GM12878 (cell line): ENCODE measurements around the gene MIER1. TPM values are rescaled to one million over a fixed set of nuclear protein-coding genes. Genes with fewer than 3 reads are reported as not detected.

ENCODE experiments used
- DPF2 ChIP-seq: fragments of 450-650 bp; IDR thresholded peaks from 2 replicates; pipeline ENCODE4 v1.6.1; 2017; ENCODE audit warnings: mild to moderate bottlenecking
- FOS ChIP-seq: IDR thresholded peaks from 3 replicates; pipeline ENCODE4 v1.6.1; 2011; ENCODE audit warnings: borderline replicate concordance; ENCODE audit not compliant: insufficient read length; ENCODE audit errors: extremely low read depth
- GABPA ChIP-seq: IDR thresholded peaks from 2 replicates; pipeline ENCODE4 v1.6.1; 2014; ENCODE audit warnings: antibody characterized with exemption, low read depth, mild to moderate bottlenecking, inconsistent platforms
- HDAC2 ChIP-seq: fragments of 200-600 bp; sonication (generic); IDR thresholded peaks from 2 replicates; pipeline ENCODE4 v1.6.1; 2017
- JUNB ChIP-seq: IDR thresholded peaks from 2 replicates; pipeline ENCODE4 v1.6.1; 2016; ENCODE audit warnings: antibody characterized with exemption, mild to moderate bottlenecking
- LARP7 ChIP-seq: fragments of 450-650 bp; IDR thresholded peaks from 2 replicates; pipeline ENCODE4 v1.6.1; 2017; ENCODE audit warnings: mild to moderate bottlenecking
- MEF2B ChIP-seq: fragments of 450-650 bp; IDR thresholded peaks from 2 replicates; pipeline ENCODE4 v1.6.1; 2018; ENCODE audit warnings: mild to moderate bottlenecking, moderate library complexity; ENCODE audit not compliant: partially characterized antibody, poor library complexity, severe bottlenecking
- MTA3 ChIP-seq: IDR thresholded peaks from 2 replicates; pipeline ENCODE4 v1.6.1; 2012; ENCODE audit warnings: low read length, inconsistent platforms, borderline replicate concordance
- MYC ChIP-seq: IDR thresholded peaks from 2 replicates; pipeline ENCODE4 v1.6.1; 2011; ENCODE audit warnings: mild to moderate bottlenecking, low read length, moderate library complexity, inconsistent platforms; ENCODE audit not compliant: insufficient read depth, insufficient replicate concordance, insufficient read length, severe bottlenecking
- NFIC ChIP-seq: IDR thresholded peaks from 2 replicates; pipeline ENCODE4 v1.6.1; 2012; ENCODE audit warnings: low read depth, mild to moderate bottlenecking, inconsistent platforms, low read length, moderate library complexity
- NRF1 ChIP-seq: conservative IDR thresholded peaks from 2 replicates; pipeline ENCODE4 v1.6.1; 2011; ENCODE audit warnings: mild to moderate bottlenecking, low read depth, low read length, improper control_type of control experiment
- POU2F2 ChIP-seq: IDR thresholded peaks from 3 replicates; pipeline ENCODE4 v1.6.1; 2011; ENCODE audit warnings: low read depth, mild to moderate bottlenecking, low read length, borderline replicate concordance
- SP1 ChIP-seq: IDR thresholded peaks from one replicate; pipeline ENCODE4 v1.6.1; 2011; ENCODE audit warnings: low read depth, low read length
- polyA plus RNA-seq, 11 experiments: library from polyadenylated mRNA; depleted of rRNA in 4 of 11; unstranded in 6 of 11; stranded (reverse) in 5 of 11; fragments of >200 nt; fragmentation: Nextera tagmentation in 4 of 11; fragmentation: Illumina TruSeq in 1 of 11; extraction: Ambion mirVana in 4 of 11; extraction: Trizol in 1 of 11; gene quantifications; 1 replicate in 1 of 11; 2 replicates in 10 of 11; pipeline versions ENCODE4 v1.2.1 to v1.2.3, GENCODE V29; 2011 to 2016; ENCODE audit warnings: inconsistent platforms in 2 of 11, missing spikeins in 2 of 11, low read depth in 1 of 11
- total RNA-seq, 4 experiments: library from RNA; depleted of rRNA in 3 of 4; stranded (reverse); fragments of >200 nt in 3 of 4; fragmentation: Illumina TruSeq in 1 of 4; extraction: Trizol in 1 of 4; gene quantifications; 2 replicates each; pipeline versions ENCODE4 v1.2.1 to v1.2.3, GENCODE V29; 2013 to 2021
- TF ChIP-seq, protein P1 (sequence below): fragments of 450-650 bp; IDR thresholded peaks from 2 replicates; pipeline ENCODE4 v1.6.1; 2017; ENCODE audit warnings: borderline replicate concordance
- TF ChIP-seq, protein P2 (sequence below), 3 experiments: IDR thresholded peaks in 2 of 3; conservative IDR thresholded peaks in 1 of 3; 2 replicates each; pipeline ENCODE4 v1.5.1; 2011; ENCODE audit warnings: low read depth in 3 of 3, low read length in 3 of 3, mild to moderate bottlenecking in 3 of 3, control low read depth in 2 of 3, moderate library complexity in 2 of 3, inconsistent platforms in 1 of 3, mixed read lengths in 1 of 3; ENCODE audit not compliant: control insufficient read depth in 2 of 3, insufficient read depth in 1 of 3; ENCODE audit errors: extremely low read depth in 1 of 3
- TF ChIP-seq, protein P3 (sequence below): fragments of 450-650 bp; formaldehyde crosslinking; IDR thresholded peaks from 2 replicates; pipeline ENCODE4 v1.4.0; 2022; ENCODE audit warnings: mild to moderate bottlenecking, moderate library complexity
- TF ChIP-seq, protein P4 (sequence below): fragments of 450-650 bp; IDR thresholded peaks from 2 replicates; pipeline ENCODE4 v1.6.1; 2018; ENCODE audit warnings: borderline replicate concordance, mild to moderate bottlenecking; ENCODE audit not compliant: partially characterized antibody
- TF ChIP-seq, protein P5 (sequence below): fragments of 450-650 bp; conservative IDR thresholded peaks from 2 replicates; pipeline ENCODE4 v1.6.1; 2017; ENCODE audit warnings: mild to moderate bottlenecking, moderate library complexity

MIER1 gene
- total and polyA plus RNA-seq, 10 of the 15 experiments (the other 5 are each of a cell fraction or from before 2014, with no cell fraction given): 13.6 to 39.8 (median 25.7) TPM

DNA sequence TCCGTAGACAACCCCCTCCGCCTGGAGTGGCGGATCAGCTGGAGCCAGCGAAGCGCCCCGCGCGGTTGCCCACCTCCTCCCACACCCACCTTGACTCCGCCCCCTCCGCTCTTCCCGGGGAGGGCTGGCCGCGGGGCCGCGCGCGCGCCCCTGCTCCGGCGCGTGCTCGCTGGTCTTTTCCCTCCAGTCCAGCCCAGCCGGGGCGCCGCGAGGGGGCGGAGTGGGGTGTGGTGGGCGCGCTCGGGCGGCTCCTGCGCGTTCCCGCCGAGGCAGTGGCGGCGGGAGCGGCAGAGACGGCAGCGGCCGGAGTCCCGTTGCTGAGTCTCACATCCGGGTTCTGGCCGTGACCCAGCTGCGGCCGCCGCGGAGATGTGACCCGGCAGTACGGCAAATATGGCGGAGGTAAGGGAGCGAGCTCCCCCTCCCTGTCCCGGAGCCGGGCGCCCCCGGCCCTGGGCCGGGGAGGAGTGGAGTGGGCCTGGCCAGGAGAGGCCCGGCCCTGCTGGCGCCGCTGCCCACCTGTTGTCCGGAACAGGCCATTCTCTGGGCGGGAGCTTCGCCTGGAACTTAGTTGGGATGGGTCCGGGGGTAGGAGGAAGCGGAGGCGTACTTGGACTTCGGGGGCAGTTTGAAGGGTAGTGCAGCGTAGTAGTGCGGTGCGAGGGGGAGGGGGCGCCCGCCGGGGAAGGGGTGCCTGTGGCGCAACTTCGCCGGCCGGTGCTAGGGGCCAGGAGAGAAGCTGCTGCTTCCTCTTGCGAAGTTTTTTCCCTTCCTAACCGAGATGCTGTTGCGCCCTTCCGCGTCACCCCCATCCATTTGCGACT, 5.4 kb downstream of the MIER1 start (continued):
- TF ChIP-seq, protein P1, sequence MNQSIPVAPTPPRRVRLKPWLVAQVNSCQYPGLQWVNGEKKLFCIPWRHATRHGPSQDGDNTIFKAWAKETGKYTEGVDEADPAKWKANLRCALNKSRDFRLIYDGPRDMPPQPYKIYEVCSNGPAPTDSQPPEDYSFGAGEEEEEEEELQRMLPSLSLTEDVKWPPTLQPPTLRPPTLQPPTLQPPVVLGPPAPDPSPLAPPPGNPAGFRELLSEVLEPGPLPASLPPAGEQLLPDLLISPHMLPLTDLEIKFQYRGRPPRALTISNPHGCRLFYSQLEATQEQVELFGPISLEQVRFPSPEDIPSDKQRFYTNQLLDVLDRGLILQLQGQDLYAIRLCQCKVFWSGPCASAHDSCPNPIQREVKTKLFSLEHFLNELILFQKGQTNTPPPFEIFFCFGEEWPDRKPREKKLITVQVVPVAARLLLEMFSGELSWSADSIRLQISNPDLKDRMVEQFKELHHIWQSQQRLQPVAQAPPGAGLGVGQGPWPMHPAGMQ: no peak
- TF ChIP-seq DPF2: peak; percentile 63
- no peak for TF ChIP-seq SP1
- 0 out of 2 replicates have a peak, but pooled peaks have one; percentile 50 for TF ChIP-seq LARP7
- TF ChIP-seq JUNB: no peak
- TF ChIP-seq, protein P2, sequence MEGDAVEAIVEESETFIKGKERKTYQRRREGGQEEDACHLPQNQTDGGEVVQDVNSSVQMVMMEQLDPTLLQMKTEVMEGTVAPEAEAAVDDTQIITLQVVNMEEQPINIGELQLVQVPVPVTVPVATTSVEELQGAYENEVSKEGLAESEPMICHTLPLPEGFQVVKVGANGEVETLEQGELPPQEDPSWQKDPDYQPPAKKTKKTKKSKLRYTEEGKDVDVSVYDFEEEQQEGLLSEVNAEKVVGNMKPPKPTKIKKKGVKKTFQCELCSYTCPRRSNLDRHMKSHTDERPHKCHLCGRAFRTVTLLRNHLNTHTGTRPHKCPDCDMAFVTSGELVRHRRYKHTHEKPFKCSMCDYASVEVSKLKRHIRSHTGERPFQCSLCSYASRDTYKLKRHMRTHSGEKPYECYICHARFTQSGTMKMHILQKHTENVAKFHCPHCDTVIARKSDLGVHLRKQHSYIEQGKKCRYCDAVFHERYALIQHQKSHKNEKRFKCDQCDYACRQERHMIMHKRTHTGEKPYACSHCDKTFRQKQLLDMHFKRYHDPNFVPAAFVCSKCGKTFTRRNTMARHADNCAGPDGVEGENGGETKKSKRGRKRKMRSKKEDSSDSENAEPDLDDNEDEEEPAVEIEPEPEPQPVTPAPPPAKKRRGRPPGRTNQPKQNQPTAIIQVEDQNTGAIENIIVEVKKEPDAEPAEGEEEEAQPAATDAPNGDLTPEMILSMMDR (IDR thresholded peaks at IDR 0.05 in 2 of 3, conservative IDR thresholded peaks at IDR 0.05 in 1 of 3; ENCODE audit: control insufficient read depth in 2 of 3, extremely low read depth in 1 of 3, insufficient read depth in 1 of 3, low read depth in 3 of 3, low read length in 3 of 3): peak; percentile 12 to 31 (median 18); a peak in 3 of 6 replicates
- TF ChIP-seq NRF1: no peak
- no peak for TF ChIP-seq GABPA
- TF ChIP-seq, protein P3, sequence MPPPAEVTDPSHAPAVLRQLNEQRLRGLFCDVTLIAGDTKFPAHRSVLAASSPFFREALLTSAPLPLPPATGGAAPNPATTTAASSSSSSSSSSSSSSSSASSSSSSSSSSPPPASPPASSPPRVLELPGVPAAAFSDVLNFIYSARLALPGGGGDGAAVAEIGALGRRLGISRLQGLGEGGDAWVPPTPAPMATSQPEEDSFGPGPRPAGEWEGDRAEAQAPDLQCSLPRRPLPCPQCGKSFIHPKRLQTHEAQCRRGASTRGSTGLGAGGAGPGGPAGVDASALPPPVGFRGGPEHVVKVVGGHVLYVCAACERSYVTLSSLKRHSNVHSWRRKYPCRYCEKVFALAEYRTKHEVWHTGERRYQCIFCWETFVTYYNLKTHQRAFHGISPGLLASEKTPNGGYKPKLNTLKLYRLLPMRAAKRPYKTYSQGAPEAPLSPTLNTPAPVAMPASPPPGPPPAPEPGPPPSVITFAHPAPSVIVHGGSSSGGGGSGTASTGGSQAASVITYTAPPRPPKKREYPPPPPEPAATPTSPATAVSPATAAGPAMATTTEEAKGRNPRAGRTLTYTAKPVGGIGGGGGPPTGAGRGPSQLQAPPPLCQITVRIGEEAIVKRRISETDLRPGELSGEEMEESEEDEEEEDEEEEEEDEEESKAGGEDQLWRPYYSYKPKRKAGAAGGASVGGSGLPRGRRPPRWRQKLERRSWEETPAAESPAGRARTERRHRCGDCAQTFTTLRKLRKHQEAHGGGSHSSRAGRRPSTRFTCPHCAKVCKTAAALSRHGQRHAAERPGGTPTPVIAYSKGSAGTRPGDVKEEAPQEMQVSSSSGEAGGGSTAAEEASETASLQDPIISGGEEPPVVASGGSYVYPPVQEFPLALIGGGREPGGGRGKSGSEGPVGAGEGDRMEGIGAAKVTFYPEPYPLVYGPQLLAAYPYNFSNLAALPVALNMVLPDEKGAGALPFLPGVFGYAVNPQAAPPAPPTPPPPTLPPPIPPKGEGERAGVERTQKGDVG (CRISPR knock-in tag): no peak
- TF ChIP-seq MTA3: no peak
- TF ChIP-seq NFIC: 0 out of 2 replicates have a peak, but pooled peaks have one; percentile 21
- TF ChIP-seq, protein P4, sequence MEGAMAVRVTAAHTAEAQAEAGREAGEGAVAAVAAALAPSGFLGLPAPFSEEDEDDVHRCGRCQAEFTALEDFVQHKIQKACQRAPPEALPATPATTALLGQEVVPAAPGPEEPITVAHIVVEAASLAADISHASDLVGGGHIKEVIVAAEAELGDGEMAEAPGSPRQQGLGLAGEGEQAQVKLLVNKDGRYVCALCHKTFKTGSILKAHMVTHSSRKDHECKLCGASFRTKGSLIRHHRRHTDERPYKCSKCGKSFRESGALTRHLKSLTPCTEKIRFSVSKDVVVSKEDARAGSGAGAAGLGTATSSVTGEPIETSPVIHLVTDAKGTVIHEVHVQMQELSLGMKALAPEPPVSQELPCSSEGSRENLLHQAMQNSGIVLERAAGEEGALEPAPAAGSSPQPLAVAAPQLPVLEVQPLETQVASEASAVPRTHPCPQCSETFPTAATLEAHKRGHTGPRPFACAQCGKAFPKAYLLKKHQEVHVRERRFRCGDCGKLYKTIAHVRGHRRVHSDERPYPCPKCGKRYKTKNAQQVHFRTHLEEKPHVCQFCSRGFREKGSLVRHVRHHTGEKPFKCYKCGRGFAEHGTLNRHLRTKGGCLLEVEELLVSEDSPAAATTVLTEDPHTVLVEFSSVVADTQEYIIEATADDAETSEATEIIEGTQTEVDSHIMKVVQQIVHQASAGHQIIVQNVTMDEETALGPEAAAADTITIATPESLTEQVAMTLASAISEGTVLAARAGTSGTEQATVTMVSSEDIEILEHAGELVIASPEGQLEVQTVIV: no peak
- no peak for TF ChIP-seq POU2F2
- TF ChIP-seq FOS: no peak
- TF ChIP-seq, protein P5, sequence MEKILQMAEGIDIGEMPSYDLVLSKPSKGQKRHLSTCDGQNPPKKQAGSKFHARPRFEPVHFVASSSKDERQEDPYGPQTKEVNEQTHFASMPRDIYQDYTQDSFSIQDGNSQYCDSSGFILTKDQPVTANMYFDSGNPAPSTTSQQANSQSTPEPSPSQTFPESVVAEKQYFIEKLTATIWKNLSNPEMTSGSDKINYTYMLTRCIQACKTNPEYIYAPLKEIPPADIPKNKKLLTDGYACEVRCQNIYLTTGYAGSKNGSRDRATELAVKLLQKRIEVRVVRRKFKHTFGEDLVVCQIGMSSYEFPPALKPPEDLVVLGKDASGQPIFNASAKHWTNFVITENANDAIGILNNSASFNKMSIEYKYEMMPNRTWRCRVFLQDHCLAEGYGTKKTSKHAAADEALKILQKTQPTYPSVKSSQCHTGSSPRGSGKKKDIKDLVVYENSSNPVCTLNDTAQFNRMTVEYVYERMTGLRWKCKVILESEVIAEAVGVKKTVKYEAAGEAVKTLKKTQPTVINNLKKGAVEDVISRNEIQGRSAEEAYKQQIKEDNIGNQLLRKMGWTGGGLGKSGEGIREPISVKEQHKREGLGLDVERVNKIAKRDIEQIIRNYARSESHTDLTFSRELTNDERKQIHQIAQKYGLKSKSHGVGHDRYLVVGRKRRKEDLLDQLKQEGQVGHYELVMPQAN: peak; percentile 30; the same call in 1 of the 2 replicates
- no peak for TF ChIP-seq MEF2B
- TF ChIP-seq HDAC2: no peak
- TF ChIP-seq MYC: no peak
